GM19324 (cell line): ENCODE results near the gene PARD3.
A peak's percentile ranks its signal among the peaks of the same experiment; 100 is the strongest.
"Not testable (repeated sequence)": the region's sequence is repeated elsewhere in the genome, so short reads cannot be mapped to it uniquely, and the experiment has no call there.

Experiments
- ATAC-seq: cut with Tn5 transposase; IDR thresholded peaks from one replicate; pipeline ENCODE4 v1.9.1; 2021; ENCODE audit warnings: mild to moderate bottlenecking, moderate library complexity; ENCODE audit not compliant: unreplicated experiment, low FRiP score

Gene PARD3

DNA sequence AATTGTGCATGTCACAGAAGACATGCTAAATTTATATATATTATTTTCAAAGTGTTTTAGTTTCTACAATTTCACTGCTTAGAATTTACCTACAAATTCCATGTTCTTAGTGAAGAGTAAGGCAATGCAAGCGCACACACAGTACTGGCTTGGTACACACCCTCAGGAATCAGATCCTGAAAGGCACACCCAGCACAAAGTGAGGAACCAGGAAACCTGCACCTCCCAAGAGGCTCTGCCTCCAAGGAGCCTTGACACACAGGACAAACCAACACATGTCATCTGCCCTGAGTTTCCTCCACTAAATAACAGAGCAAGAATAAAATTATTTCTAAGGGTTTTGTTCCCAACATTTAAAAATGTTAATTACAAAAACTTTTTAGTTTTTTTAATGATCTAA is 156.2 kb downstream of the PARD3 start:
- ATAC-seq = no peak

DNA sequence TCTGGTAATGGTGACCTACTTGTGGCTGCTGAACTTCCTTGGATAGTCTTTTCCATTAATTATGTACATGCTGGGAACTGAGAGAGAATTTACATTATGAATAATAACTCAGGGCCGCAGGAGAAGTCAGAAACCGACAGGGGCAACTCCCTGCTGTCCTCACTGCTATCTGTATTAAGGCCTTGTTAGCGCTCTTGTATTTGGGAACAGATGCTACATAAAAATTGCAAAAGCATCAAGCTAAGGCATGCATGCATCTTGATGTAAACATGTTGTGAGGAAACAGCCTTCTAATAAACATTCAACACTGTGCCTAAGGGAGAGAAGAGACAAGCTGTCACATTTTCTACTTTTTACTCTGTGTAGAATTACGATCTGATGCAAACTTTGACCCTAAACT is 158.4 kb downstream of the PARD3 start:
- no peak for ATAC-seq

DNA sequence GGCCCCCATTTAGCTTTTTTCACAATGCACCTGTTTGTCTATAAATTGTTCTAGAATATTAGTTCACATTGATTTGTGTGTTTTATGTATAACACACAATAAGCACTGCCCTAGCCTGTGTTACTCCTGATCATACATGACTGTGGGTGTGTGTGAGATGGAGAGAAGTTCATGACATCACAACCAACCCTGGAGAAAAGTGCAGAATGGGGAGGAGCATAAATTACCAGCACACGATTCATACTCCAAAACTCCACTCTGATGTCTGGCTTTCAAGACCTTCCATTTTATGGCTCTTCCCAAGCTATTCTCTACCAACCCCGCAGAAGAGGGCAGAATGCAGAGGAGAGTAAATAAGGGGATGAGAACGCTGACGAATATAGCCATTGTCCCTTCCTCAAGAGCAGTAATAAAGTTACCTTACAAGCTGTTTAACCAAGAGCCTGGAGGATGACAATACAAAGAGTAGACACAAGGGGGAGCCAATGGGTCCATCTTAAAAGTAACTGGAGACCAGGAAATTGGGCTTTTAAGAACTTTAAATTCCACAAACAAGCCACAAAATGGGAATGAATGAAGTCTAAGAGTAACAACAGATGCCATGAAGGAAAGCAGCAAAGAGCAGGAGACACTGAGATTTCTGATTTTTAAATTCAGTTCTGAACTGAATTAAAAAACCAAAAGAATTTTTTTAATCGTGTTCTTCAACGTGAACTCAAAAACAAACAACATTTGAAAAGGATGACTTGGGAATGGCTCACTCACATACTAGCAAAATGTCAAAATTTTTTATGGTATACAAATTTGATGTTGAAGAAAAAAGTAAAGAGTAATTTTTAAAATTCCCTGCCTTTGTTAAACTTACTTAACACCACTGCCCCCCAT is 159.6 kb downstream of the PARD3 start:
- ATAC-seq = no peak

DNA sequence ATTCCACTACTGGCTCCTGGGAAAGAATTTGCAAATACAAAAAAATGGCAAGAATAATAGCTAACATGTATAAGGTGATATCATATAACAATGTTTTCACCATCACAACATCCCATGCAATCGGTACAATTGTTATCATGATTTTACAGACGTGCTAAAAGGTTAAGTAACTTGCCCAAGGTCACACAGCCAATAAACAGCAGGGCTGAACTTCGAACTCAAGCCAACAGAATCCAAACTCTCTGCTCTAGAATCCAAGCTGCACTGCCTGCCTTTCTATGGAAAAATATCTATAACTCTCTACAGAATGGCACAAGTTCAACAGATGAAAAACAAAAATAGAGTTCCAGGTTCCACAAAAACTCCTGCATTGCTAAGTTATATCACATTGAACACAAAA is 160.9 kb downstream of the PARD3 start:
- ATAC-seq = no peak

DNA sequence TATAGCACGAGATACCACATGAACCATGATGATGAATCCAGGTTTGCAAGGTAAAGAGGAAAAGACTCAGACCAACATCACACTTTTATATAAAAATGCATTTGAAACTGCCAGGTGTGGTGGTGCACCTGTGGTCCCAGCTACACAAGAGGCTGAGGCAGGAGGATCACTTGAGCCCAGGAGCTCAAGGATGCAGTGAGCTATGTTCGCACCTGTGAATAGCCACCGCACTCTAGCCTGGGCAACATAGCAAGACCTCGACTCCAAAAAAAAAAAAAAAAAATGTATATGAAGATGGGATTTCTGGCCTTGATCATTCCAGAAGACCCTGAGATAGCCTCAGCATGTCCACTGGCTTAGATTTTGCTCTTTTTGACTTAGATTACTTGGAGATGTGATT is 161.6 kb downstream of the PARD3 start:
- no peak for ATAC-seq

DNA sequence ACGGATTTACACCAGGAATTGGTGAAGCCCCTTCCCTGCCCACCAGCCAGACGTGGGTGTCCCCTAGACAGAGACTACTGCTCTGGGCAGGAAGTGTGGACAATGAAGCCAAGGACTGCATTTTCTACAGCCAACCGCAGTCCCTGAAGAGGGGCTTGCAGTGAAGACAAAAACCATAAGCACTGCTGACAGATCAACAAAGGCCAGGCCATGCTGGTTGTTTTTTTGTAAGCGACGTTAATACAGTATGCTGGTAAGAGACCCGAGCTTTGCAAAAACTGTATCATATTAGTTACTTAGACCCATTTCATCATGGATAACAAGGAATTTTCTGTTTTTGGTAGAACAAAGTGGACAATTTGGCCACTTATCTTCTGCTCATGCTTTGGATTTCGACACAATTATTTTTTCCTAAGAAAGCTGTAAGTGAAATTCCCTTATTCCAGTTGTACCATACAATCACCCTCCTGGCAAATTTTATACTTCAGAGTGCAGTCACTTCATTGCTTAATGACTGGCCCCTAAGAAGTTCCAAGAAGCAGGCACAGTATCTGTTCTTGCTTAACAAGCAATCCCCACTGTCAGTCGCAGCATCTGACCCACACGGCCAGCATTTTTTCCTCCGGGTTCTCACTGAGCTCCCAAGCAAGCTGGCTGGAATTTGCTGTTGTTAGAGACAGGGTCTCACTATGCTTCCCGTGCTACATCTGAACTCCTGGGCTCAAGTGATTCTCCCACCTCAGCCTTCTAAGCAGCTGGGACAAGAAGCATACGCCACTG is 163.5 kb downstream of the PARD3 start:
- no peak for ATAC-seq

DNA sequence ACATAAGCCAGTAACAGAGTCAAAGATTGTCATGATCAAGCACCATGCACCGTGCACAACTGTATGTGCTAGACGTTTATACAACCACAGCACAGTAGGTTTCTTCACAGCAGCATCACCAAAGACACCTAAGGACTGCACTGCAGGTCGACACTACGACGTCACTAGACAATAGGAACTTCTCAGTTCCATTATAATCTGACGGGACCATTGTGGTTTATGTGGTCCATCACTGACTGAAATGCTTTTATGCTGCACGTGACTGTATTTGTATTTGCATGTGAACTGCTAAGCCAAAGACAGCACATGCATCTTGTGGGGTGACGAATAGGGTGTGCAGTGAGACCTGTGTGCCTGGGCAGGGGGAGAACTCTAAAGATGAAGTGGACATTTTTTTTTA is 164.9 kb downstream of the PARD3 start:
- no peak for ATAC-seq

DNA sequence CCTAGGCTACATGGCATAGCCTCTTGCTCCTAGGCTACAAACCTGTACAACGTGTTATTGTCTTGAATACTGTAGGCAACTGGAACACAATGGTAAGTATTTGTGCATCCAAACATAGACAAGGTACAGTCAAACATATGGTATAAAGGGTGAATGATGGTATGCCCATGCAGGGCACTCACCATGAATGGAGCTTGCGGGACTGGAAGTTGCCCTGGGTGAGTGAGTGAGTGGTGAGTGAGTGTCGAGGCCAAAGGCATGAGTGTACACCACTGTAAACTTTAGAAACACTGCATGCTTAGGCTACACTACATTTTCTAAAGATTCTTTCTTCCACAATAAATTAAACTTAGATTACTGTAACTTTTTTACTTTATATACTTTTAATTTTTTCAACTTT is 165.7 kb downstream of the PARD3 start:
- ATAC-seq = no peak

DNA sequence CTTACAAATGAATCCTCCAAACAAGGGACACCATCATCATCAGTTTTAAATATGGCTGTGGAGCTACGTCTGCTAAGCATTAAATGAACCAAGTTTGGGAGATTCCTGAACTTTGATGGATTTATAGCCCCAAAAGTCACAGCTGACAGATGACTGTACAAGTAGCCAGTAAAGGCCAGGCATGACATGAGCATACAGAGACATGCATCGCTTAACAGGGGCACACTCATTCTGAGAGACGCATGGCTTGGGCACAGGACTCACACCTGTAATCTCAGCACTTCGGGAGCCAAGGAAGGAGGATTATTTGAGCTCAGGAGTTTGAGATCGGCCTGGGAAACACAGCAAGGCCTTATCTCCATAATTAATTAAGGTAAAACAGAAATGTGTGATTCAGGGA is 166.2 kb downstream of the PARD3 start:
- no peak for ATAC-seq

DNA sequence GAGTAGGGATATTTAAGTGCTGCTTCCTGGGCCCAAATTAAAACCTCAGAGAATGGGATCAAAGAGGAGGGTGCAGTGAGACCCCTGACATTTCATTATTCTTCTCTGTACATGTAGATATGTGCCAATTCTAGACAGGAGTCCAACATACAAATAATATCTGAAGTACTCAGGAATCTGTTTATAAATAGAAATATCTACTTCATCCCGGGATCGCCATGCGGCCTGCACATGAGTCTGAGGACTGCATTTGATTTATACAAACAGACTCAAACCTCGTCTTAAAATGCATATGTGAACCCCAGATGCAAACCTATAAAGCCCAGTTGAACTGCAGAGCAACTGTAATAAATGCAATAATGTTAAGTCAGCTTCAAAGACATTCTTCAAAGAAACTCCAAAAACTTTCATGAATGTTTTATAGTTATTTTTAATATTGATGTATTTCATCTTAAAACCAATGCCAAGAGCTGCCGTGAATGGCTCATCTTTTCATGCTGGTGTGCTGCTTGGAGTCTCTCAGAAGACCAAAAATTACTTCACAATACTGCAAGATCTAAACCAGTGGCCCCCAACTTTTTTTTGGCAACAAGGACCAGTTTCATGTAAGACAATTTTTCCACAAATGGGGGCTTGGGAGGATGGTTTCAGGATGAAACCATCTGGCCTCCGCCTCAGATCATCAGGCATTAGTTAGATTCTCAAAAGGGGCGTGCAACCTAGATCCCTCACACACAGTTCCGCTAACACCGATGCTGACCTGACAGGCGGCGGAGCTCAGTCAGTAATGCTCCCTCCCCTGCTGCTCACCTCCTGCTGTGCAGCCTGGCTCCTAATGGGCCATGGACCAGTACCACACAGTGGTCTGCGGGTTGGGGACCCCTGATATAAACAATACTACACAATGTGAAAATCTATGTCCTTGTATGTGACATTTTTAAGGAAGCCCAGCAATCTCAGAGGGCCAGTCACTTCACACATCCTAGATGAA is 166.9 kb downstream of the PARD3 start:
- no peak for ATAC-seq

DNA sequence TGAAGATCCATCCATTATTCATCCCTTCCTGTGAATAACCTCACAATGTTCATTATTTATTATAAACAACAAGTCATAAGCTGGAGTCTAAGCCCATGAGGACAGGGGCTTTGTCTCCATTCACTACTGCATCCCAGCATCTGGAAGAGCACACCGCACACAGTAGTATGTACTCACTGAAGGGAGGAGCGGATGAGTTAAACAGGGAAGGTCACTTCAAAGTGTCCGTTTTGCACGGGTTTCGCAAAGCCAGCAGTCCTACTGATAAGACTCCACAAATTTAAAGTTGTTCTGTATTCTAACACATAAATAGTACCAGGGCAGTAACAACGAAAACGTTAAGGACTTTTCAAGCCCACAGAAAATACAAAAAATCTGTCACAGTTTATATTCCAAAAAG is 167.9 kb downstream of the PARD3 start:
- ATAC-seq = no peak

DNA sequence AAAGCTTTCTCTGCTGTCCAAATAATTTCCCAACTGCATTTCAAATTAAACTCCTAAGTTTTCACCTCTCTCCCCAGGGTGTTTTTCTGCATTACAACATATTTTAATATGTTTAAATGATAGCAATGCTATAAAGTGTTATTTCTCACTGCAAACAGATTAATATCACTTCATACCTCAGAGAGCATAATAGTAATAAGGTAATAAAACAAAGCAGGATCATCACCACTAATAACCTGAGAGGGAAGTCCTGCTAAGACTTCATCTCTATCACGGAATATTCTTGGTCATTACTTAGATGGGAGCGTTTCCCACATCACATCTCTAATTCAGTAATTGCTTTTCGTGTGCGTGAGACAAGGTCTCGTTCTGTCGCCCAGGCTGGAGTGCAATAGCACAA is 168.8 kb downstream of the PARD3 start:
- ATAC-seq = no peak

DNA sequence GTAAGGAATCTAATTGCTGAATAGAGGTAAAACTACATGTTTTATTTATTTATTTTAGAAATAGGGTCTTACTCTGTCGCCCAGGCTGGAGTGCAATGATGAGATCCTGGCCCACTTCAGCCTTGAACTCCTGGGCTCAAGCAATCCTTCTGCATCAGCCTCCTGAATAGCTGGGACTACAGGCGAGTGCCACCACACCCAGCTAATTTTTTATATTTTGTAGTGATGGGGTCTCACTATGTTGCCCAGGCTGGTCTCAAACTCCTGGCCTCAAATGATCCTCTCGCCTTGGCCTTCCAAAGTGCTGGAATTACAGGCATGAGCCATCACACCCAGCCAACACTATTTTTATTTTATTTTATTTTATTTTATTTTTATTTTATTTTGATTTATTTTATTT is 170.3 kb downstream of the PARD3 start:
- not testable (repeated sequence) for ATAC-seq

DNA sequence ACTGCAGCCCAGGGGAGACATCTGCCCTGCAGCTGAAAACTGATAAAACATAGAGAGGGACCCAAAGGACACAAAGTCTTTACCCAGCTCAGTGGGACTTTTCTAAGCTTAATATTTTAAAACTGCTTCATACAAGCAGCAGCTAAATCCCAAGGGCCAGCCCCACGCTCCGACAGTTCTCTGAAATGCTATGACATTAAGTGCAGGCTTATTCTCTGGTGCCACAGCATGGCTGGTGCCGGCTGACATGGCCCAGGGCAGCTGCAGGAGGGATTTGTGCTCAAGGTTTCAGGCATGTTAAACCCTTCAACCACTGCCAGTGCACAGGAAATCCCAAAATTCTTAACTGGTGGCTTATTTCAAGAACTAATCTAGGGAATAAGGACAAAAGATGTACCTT is 170.9 kb downstream of the PARD3 start:
- ATAC-seq = no peak

DNA sequence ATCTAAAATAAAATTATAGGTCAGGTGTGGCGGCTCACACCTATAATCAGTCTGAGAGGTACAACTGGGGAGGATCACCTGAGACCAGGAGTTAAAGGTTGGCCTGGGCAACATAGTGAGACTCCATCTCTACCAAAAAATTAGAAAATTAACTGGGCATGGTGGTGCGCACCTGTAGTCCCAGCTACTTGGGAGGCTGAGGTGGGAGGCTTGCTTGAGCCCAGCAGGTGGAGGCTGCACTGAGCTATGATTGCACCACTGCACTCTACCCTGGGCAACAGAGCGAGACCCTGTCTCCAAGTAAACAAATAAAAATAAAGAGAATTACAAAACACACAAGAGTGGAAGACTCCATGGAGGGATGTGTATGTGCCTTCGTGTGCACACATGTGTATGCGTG is 171.5 kb downstream of the PARD3 start:
- ATAC-seq = no peak

DNA sequence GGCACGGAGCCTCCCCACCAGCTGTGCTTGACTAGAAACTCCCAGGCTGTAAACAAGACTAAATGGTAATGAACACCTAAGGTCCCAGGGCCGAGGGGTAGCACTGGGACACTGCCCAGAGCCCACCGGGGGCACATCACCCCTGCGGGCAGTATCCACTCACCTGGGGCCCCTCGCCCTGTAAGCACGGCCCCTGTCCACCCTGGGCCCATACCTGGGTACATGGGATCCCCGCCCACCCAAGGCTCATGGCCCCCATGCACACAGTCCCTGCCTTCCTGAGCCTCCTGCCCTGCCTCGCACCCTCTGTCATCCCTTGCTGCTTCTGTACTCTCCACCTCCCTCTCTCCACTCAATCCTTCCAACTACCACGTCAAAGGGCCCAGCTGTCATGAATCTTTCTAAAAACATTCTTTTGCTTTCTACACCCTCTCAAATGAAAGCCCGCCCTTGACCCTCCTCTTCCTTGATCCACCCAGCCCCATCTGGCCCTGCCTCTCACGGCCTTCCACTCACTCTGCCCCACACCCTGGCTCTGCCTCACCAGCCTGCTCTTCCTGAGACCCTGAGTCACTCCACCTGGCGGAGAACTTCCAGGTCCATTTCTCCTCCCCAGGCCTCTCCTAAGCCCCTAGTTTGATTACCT is 173.1 kb downstream of the PARD3 start:
- no peak for ATAC-seq

DNA sequence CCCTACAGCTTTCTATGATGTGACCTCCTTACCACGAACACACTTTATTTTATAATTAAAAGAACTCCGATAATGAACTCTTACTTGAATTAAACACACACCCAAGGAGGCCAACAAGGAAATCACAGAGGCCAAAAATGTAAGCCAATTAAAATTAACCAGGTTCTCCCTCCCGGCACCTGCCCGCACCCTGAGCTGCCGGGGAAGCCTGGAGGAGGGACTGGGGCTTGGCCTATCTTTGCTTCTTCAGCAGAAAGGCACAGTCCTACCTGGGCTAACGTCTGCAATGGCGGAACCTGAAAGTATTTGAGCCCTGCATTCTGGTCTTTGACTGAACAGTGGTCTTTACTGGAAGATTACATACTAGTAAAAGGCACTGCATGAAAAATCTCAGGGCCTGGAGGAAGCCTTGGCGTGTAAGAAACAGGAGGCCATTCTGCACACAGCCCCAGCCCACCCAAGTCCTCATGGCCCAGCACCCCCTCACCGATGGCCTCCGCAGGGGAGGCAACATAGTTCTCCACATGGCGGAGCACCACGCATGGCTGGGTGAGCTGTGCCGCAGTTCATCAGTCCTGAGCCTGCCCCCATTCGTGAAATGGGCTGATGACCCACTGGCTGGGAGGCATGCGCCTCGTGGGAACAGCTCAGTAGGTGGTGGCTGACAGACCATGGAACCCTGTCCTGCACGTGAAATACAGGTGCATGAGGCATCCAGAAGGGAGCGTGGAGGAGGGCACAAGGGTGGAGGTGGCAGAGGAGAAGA is 173.8 kb downstream of the PARD3 start:
- ATAC-seq = no peak

DNA sequence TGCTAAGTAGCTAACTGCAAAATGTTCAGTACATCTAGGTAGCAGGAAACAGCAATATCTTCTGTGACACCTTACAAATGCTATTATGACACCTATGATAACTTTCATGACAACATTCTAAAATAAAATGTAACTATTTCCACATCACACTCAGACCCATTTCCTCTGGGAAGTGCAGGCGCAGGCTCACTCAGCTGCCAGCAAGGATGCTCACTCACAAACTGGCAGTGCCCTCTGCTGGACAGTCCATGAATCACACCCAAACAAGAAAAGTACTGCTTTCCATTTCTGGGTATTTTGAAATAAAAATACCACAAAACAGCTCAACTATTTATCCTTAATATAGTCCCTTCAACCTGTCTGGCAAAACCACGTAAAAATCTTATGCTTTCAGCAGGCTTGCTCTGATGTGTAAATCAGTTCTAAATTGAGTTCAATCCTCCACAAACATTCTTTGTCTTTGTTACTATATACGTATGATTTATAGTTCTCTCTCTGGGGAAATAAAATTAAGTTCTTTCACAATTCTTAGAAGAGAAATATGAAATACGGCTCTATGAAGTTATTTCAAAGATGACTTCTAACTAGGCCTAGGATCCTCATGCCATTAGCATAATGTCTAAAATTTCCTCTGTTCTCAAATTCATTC is 176.6 kb downstream of the PARD3 start:
- ATAC-seq = no peak

DNA sequence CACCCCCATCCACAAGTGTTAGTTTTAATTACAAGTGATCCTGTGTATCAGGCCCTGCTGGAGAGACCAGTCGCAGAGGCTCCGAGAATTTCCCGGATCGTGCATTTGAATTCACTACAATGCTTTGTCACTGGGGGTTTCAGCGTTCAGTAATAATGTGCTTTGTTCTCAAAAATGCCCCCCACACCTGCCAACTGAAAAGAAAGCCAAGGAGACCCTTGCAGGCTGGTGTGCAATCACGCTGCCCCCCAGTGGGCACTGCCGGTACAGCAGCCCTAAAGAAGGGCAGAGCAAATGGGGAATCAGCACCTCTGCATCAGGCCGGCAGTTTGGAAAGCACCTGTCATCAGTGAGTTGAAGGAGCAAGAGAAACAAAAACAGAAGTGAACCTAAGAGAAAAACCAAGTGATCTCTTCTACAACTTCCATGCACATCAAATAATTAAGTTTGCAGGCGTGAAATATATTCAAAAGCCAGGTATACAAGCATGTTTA is 177.6 kb downstream of the PARD3 start:
- peak; percentile 44 for ATAC-seq
